K562 (cell line): ENCODE results near the gene ZNF689. TPM values are rescaled to one million over a fixed set of nuclear protein-coding genes. Genes with fewer than 3 reads are reported as not detected.
A peak's percentile ranks its signal among the peaks of the same experiment; 100 is the strongest.

Source experiments
- ATF6 ChIP-seq: sonication (generic); formaldehyde crosslinking; IDR thresholded peaks from 2 replicates; pipeline ENCODE4 v1.4.0; 2020; ENCODE audit warnings: mild to moderate bottlenecking, missing genetic modification reagents
- CREB5 ChIP-seq: fragments of 250-450 bp; sonication (Bioruptor Pico); IDR thresholded peaks from 2 replicates; pipeline ENCODE4 v1.5.0; 2020; ENCODE audit warnings: mild to moderate bottlenecking
- ELF2 ChIP-seq: fragments of 250-450 bp; sonication (Bioruptor Pico); IDR thresholded peaks from 2 replicates; pipeline ENCODE4 v1.5.0; 2021; ENCODE audit warnings: mild to moderate bottlenecking
- ETS2 ChIP-seq: IDR thresholded peaks from 2 replicates; pipeline ENCODE4 v1.6.1; 2016; ENCODE audit warnings: borderline replicate concordance, missing genetic modification characterization, mild to moderate bottlenecking, moderate library complexity, missing compliant biosample characterization; ENCODE audit not compliant: poor library complexity, severe bottlenecking
- FIP1L1 ChIP-seq: fragments of 200-400 bp; formaldehyde crosslinking; IDR thresholded peaks from 2 replicates; pipeline ENCODE4 v1.6.1; 2018; ENCODE audit warnings: mild to moderate bottlenecking, low read depth, low read length; ENCODE audit not compliant: poor library complexity, severe bottlenecking
- ID3 ChIP-seq, 2 experiments: fragments of 250-450 bp in 1 of 2; fragments of 450-650 bp in 1 of 2; sonication (Bioruptor Pico) in 1 of 2; IDR thresholded peaks; 2 replicates each; pipeline versions ENCODE4 v1.6.1 to v1.8.0; 2016 to 2021; ENCODE audit warnings: mild to moderate bottlenecking in 2 of 2, moderate library complexity in 2 of 2, missing compliant biosample characterization in 1 of 2, missing genetic modification characterization in 1 of 2
- IRF9 ChIP-seq: fragments of 450-650 bp; IDR thresholded peaks from 2 replicates; pipeline ENCODE4 v1.6.1; 2016; ENCODE audit warnings: missing biosample characterization, missing genetic modification characterization
- MAZ ChIP-seq, 2 experiments: fragments of 450-650 bp in 1 of 2; sonication (generic) in 1 of 2; formaldehyde crosslinking; IDR thresholded peaks in 1 of 2; conservative IDR thresholded peaks in 1 of 2; 2 replicates each; pipeline versions ENCODE4 v1.4.0 to v1.5.0; 2020; ENCODE audit warnings: mild to moderate bottlenecking in 1 of 2, missing genetic modification reagents in 1 of 2
- NBN ChIP-seq: fragments of 450-650 bp; IDR thresholded peaks from 2 replicates; pipeline ENCODE4 v1.6.1; 2016; ENCODE audit warnings: low read depth, mild to moderate bottlenecking
- NR3C1 ChIP-seq: sonication (generic); formaldehyde crosslinking; IDR thresholded peaks from 2 replicates; pipeline ENCODE4 v1.8.1; 2022; ENCODE audit warnings: missing genetic modification reagents
- OTX1 ChIP-seq: fragments of 450-650 bp; formaldehyde crosslinking; IDR thresholded peaks from 2 replicates; pipeline ENCODE4 v1.4.0; 2022; ENCODE audit warnings: mild to moderate bottlenecking
- RB1 ChIP-seq: fragments of 450-650 bp; IDR thresholded peaks from 2 replicates; pipeline ENCODE4 v1.6.1; 2017; ENCODE audit warnings: low read depth, mild to moderate bottlenecking
- SMARCB1 ChIP-seq: IDR thresholded peaks from 2 replicates; pipeline ENCODE4 v1.6.1; 2011; ENCODE audit warnings: improper control_type of control experiment, low read depth; ENCODE audit not compliant: insufficient read length
- SRSF9 ChIP-seq: fragments of 200-400 bp; formaldehyde crosslinking; IDR thresholded peaks from 2 replicates; pipeline ENCODE4 v1.6.1; 2017; ENCODE audit warnings: low read depth, low read length, borderline replicate concordance
- TAF7 ChIP-seq: fragments of 450-650 bp; IDR thresholded peaks from 2 replicates; pipeline ENCODE4 v1.6.1; 2016; ENCODE audit warnings: missing genetic modification characterization, missing compliant biosample characterization
- TFAM ChIP-seq: fragments of 250-450 bp; sonication (Bioruptor Pico); conservative IDR thresholded peaks from 2 replicates; pipeline ENCODE4 v1.5.0; 2021; ENCODE audit warnings: mild to moderate bottlenecking, moderate library complexity
- USF1 ChIP-seq: sonication (generic); formaldehyde crosslinking; IDR thresholded peaks from 2 replicates; pipeline ENCODE4 v1.9.0; 2022; ENCODE audit warnings: mild to moderate bottlenecking, missing genetic modification reagents
- YBX1 ChIP-seq: fragments of 450-650 bp; IDR thresholded peaks from 2 replicates; pipeline ENCODE4 v1.7.1; 2016; ENCODE audit warnings: mild to moderate bottlenecking
- ZFP30 ChIP-seq: fragments of 250-450 bp; sonication (Bioruptor Pico); IDR thresholded peaks from 2 replicates; pipeline ENCODE4 v1.8.0; 2022; ENCODE audit warnings: moderate library complexity, mild to moderate bottlenecking, inconsistent platforms, borderline replicate concordance
- ZNF212 ChIP-seq: fragments of 450-650 bp; formaldehyde crosslinking; IDR thresholded peaks from 2 replicates; pipeline ENCODE4 v1.4.0; 2020; ENCODE audit warnings: mild to moderate bottlenecking
- ZNF408 ChIP-seq: fragments of 250-450 bp; sonication (Bioruptor Pico); IDR thresholded peaks from 2 replicates; pipeline ENCODE4 v1.4.0; 2020; ENCODE audit warnings: low read depth, mild to moderate bottlenecking, moderate library complexity
- ZNF431 ChIP-seq: sonication (generic); formaldehyde crosslinking; IDR thresholded peaks from 2 replicates; pipeline ENCODE4 v1.8.0; 2022; ENCODE audit warnings: mild to moderate bottlenecking, missing genetic modification reagents
- polyA plus RNA-seq, 8 experiments: library from polyadenylated mRNA; depleted of rRNA in 4 of 8; stranded (reverse) in 5 of 8; unstranded in 3 of 8; fragments of >200 nt; fragmentation: Nextera tagmentation in 2 of 8; fragmentation: Illumina TruSeq in 1 of 8; extraction: Ambion mirVana in 2 of 8; extraction: Trizol in 1 of 8; gene quantifications; 2 replicates each; pipeline versions ENCODE4 v1.2.1 to v1.2.3, GENCODE V29; 2011 to 2014; ENCODE audit warnings: inconsistent platforms in 1 of 8, missing spikeins in 1 of 8
- total RNA-seq, 7 experiments: library from RNA; depleted of rRNA in 6 of 7; stranded (reverse); fragments of >200 nt in 6 of 7; fragmentation: Illumina TruSeq in 2 of 7; extraction: Trizol in 2 of 7; gene quantifications; 2 replicates each; pipeline versions ENCODE4 v1.2.1 to v1.2.3, GENCODE V29; 2011 to 2021; ENCODE audit warnings: low replicate concordance in 1 of 7

ZNF689 gene
- total and polyA plus RNA-seq, 9 of the 15 experiments (the other 6 are each of a cell fraction or from before 2014, with no cell fraction given): 5.4 to 15.4 (median 10.8) TPM

GRCh38 chr16:30571445-30572322 is 38.5 kb downstream of the ZNF689 start, which contains the start of gene ZNF688 (continued):
- TF ChIP-seq IRF9 (tag): no peak
- peak; percentile 55 for TF ChIP-seq FIP1L1
- no peak for TF ChIP-seq ZFP30 (CRISPR knock-in tag)
- TF ChIP-seq TFAM (CRISPR knock-in tag): no peak
- TF ChIP-seq ZNF408 (CRISPR knock-in tag): no peak
- TF ChIP-seq NR3C1 (CRISPR knock-in tag): no peak
- TF ChIP-seq MAZ (CRISPR knock-in tag; conservative IDR thresholded peaks at IDR 0.05 in 1 of 2, IDR thresholded peaks at IDR 0.05 in 1 of 2): peak; percentile 38 to 62; a peak in 2 of 4 replicates
- 0 out of 2 replicates have a peak, but pooled peaks have one; percentile 14 for TF ChIP-seq NBN
- no peak for TF ChIP-seq CREB5 (CRISPR knock-in tag)
- TF ChIP-seq ELF2 (CRISPR knock-in tag): 0 out of 2 replicates have a peak, but pooled peaks have one; percentile 21
- TF ChIP-seq ATF6 (CRISPR knock-in tag): no peak; the same call in 1 of the 2 replicates
- no peak for TF ChIP-seq USF1 (CRISPR knock-in tag)
- no peak for TF ChIP-seq SMARCB1
- TF ChIP-seq ZNF212 (CRISPR knock-in tag): no peak
- no peak for TF ChIP-seq YBX1
- TF ChIP-seq OTX1 (CRISPR knock-in tag): no peak
- peak; percentile 48; the same call in 1 of the 2 replicates for TF ChIP-seq TAF7 (tag)
- no peak for TF ChIP-seq SRSF9
- TF ChIP-seq ETS2 (tag): no peak
- no peak for TF ChIP-seq ID3 (CRISPR knock-in tag; IDR thresholded peaks at IDR 0.05)
- TF ChIP-seq ID3 (tag; IDR thresholded peaks at IDR 0.05): no peak
- TF ChIP-seq RB1: peak; percentile 70
- no peak for TF ChIP-seq ZNF431 (CRISPR knock-in tag)
